ENCODE measurements around the gene CSNK1D.

The CSNK1D gene

GRCh38 chr17:82294064-82294773 lies 20.7 kb upstream of the CSNK1D start:
- no peak for DNase-seq

GRCh38 chr17:82292251-82293154 lies 19.0 kb upstream of the CSNK1D start:
- peak; percentile 99 for DNase-seq

- DNase-seq: no peak
Measured at GRCh38 chr17:82291582-82292250, 18.2 kb upstream of the CSNK1D start.

- DNase-seq: peak; percentile 28
Measured at GRCh38 chr17:82287868-82288801, 14.6 kb upstream of the CSNK1D start.

GRCh38 chr17:82287013-82287867 lies 13.7 kb upstream of the CSNK1D start:
- no peak for DNase-seq

GRCh38 chr17:82285141-82285540 lies 11.6 kb upstream of the CSNK1D start:
- no peak for DNase-seq

GRCh38 chr17:82283208-82283749 lies 9.8 kb upstream of the CSNK1D start:
- DNase-seq: peak; percentile 54

GRCh38 chr17:82282239-82283207 lies 9.0 kb upstream of the CSNK1D start:
- no peak for DNase-seq

GRCh38 chr17:82281502-82282238 lies 8.2 kb upstream of the CSNK1D start:
- DNase-seq: no peak

- no peak for DNase-seq
Measured at GRCh38 chr17:82281076-82281475, 7.6 kb upstream of the CSNK1D start.

GRCh38 chr17:82280537-82280936 lies 7.0 kb upstream of the CSNK1D start:
- DNase-seq: no peak

- DNase-seq: no peak
Measured at GRCh38 chr17:82278786-82279391, 5.4 kb upstream of the CSNK1D start.

- no peak for DNase-seq
Measured at GRCh38 chr17:82278308-82278707, 4.8 kb upstream of the CSNK1D start.

- DNase-seq: no peak
Measured at GRCh38 chr17:82277851-82278250, 4.4 kb upstream of the CSNK1D start.

GRCh38 chr17:82276938-82277337 lies 3.4 kb upstream of the CSNK1D start:
- DNase-seq: no peak

GRCh38 chr17:82275326-82275725 lies 1.8 kb upstream of the CSNK1D start:
- DNase-seq: no peak

GRCh38 chr17:82274134-82275020 lies 877 bp upstream of the CSNK1D start:
- DNase-seq: no peak

All from fibroblast of skin of right biceps (primary cell).